ENCODE results near the gene TMEM272.
"Not testable (repeated sequence)": the region's sequence is repeated elsewhere in the genome, so short reads cannot be mapped to it uniquely, and the experiment has no call there.

TMEM272 gene

GRCh38 chr13:51825681-51826254, 19.2 kb downstream of the TMEM272 start:
- Histone ChIP-seq H3K9me2 (replicated peaks; ENCODE audit: insufficient read depth, low read length) (no peaks in the 10 kb centered on the region), H3K9ac (ENCODE audit: low read length) (no peak overlapping the region), H3K4me2 (ENCODE audit: low read depth, low read length, poor library complexity, severe bottlenecking) (no peak overlapping the region), H3K36me3 (ENCODE audit: low read length) (no peaks in the 10 kb centered on the region), H3K9me3 (ENCODE audit: insufficient read depth, low read length) (no peaks in the 10 kb centered on the region), H3K27me3 (ENCODE audit: low read length) (no peaks in the 10 kb centered on the region), H2AFZ (ENCODE audit: low read depth, low read length, severe bottlenecking) (no peak overlapping the region), H3K79me2 (ENCODE audit: insufficient read depth, low read length) (no peaks in the 10 kb centered on the region), H3K4me3 (ENCODE audit: insufficient read depth, low read length, poor library complexity, severe bottlenecking) (no peak overlapping the region), H3F3A (ENCODE audit: insufficient read depth) (no peaks in the 10 kb centered on the region), H3K27ac (ENCODE audit: low read depth, low read length) (no peak overlapping the region), H4K20me1 (ENCODE audit: low read depth, low read length) (no peaks in the 10 kb centered on the region)
- TF ChIP-seq EZH2phosphoT487 (conservative IDR thresholded peaks at IDR 0.05; ENCODE audit: low read length) (no peak), CTCF (IDR thresholded peaks at IDR 0.05; ENCODE audit: insufficient read depth, low read length, poor library complexity, severe bottlenecking) (no peak)

GRCh38 chr13:51825165-51825592, 19.8 kb downstream of the TMEM272 start:
- no peak for TF ChIP-seq CTCF (IDR thresholded peaks at IDR 0.05; ENCODE audit: insufficient read depth, low read length, poor library complexity, severe bottlenecking)
- no peak for TF ChIP-seq EZH2phosphoT487 (conservative IDR thresholded peaks at IDR 0.05; ENCODE audit: low read length)
- Histone ChIP-seq H2AFZ (ENCODE audit: low read depth, low read length, severe bottlenecking) (no peak overlapping the region), H3K4me2 (ENCODE audit: low read depth, low read length, poor library complexity, severe bottlenecking) (no peak overlapping the region), H3K79me2 (ENCODE audit: insufficient read depth, low read length) (no peaks in the 10 kb centered on the region), H3K9me3 (ENCODE audit: insufficient read depth, low read length) (no peaks in the 10 kb centered on the region), H3K9ac (ENCODE audit: low read length) (no peak overlapping the region), H3K9me2 (replicated peaks; ENCODE audit: insufficient read depth, low read length) (no peaks in the 10 kb centered on the region), H3K36me3 (ENCODE audit: low read length) (no peaks in the 10 kb centered on the region), H4K20me1 (ENCODE audit: low read depth, low read length) (no peaks in the 10 kb centered on the region), H3K27ac (ENCODE audit: low read depth, low read length) (no peak overlapping the region), H3F3A (ENCODE audit: insufficient read depth) (no peaks in the 10 kb centered on the region), H3K27me3 (ENCODE audit: low read length) (no peaks in the 10 kb centered on the region), H3K4me3 (ENCODE audit: insufficient read depth, low read length, poor library complexity, severe bottlenecking) (no peak overlapping the region)

- H3K9me2 ChIP-seq (replicated peaks; ENCODE audit: insufficient read depth, low read length); H3K9me3 ChIP-seq (ENCODE audit: insufficient read depth, low read length); H3K27ac ChIP-seq (ENCODE audit: low read depth, low read length); H3F3A ChIP-seq (ENCODE audit: insufficient read depth); H3K27me3 ChIP-seq (ENCODE audit: low read length); H4K20me1 ChIP-seq (ENCODE audit: low read depth, low read length); H3K79me2 ChIP-seq (ENCODE audit: insufficient read depth, low read length); H2AFZ ChIP-seq (ENCODE audit: low read depth, low read length, severe bottlenecking); H3K4me2 ChIP-seq (ENCODE audit: low read depth, low read length, poor library complexity, severe bottlenecking); H3K36me3 ChIP-seq (ENCODE audit: low read length); H3K9ac ChIP-seq (ENCODE audit: low read length); H3K4me3 ChIP-seq (ENCODE audit: insufficient read depth, low read length, poor library complexity, severe bottlenecking): not testable (repeated sequence)
These were observed 20.3 kb downstream of the TMEM272 start for GRCh38 chr13:51824712-51825111.

GRCh38 chr13:51823863-51824262, 21.1 kb downstream of the TMEM272 start:
- no peaks in the 10 kb centered on the region for H3K79me2 ChIP-seq (ENCODE audit: insufficient read depth, low read length)
- H3K4me3 ChIP-seq (ENCODE audit: insufficient read depth, low read length, poor library complexity, severe bottlenecking), result no peak overlapping the region
- no peaks in the 10 kb centered on the region for H3K9me3 ChIP-seq (ENCODE audit: insufficient read depth, low read length)
- no peak overlapping the region for H3K27ac ChIP-seq (ENCODE audit: low read depth, low read length)
- H3K36me3 ChIP-seq (ENCODE audit: low read length), result no peaks in the 10 kb centered on the region
- no peaks in the 10 kb centered on the region for H3K27me3 ChIP-seq (ENCODE audit: low read length)
- no peaks in the 10 kb centered on the region for H3K9me2 ChIP-seq (replicated peaks; ENCODE audit: insufficient read depth, low read length)
- no peaks in the 10 kb centered on the region for H3F3A ChIP-seq (ENCODE audit: insufficient read depth)
- no peak overlapping the region for H3K4me2 ChIP-seq (ENCODE audit: low read depth, low read length, poor library complexity, severe bottlenecking)
- no peak for TF ChIP-seq EZH2phosphoT487 (conservative IDR thresholded peaks at IDR 0.05; ENCODE audit: low read length)
- no peak for TF ChIP-seq CTCF (IDR thresholded peaks at IDR 0.05; ENCODE audit: insufficient read depth, low read length, poor library complexity, severe bottlenecking)
- no peak overlapping the region for H3K9ac ChIP-seq (ENCODE audit: low read length)
- H4K20me1 ChIP-seq (ENCODE audit: low read depth, low read length), result no peaks in the 10 kb centered on the region
- H2AFZ ChIP-seq (ENCODE audit: low read depth, low read length, severe bottlenecking), result no peak overlapping the region
